Left kidney (tissue), 8 donors: ENCODE data around the gene KCNT2. TPM values are rescaled to one million over a fixed set of nuclear protein-coding genes. Genes with fewer than 3 reads are reported as not detected.
"Not testable (repeated sequence)": the region's sequence is repeated elsewhere in the genome, so short reads cannot be mapped to it uniquely, and the experiment has no call there.

ENCODE experiments used
- DNase-seq: peaks from one replicate; pipeline ENCODE4 v3.0.0-alpha.2; 2013
- long read RNA-seq, 8 donors: transcript quantifications; one replicate each; lab custom pipeline, GENCODE V29; 2026
- polyA plus RNA-seq: library from polyadenylated mRNA; unstranded; fragments of 120-200 nt; gene quantifications from one replicate; pipeline ENCODE4 v1.2.1, GENCODE V29; 2013; ENCODE audit not compliant: insufficient read length

The KCNT2 gene
- 12.5 TPM for polyA plus RNA-seq
- long read RNA-seq, donor 1, result 0 reads
- long read RNA-seq, donor 2, result 0 reads
- long read RNA-seq, donor 3, result 0 reads
- long read RNA-seq, donor 4, result 0 reads
- long read RNA-seq, donor 5, result 0 reads
- long read RNA-seq, donor 6, result 0 reads
- long read RNA-seq, donor 7, result 0 reads
- long read RNA-seq, donor 8, result 0 reads

DNA sequence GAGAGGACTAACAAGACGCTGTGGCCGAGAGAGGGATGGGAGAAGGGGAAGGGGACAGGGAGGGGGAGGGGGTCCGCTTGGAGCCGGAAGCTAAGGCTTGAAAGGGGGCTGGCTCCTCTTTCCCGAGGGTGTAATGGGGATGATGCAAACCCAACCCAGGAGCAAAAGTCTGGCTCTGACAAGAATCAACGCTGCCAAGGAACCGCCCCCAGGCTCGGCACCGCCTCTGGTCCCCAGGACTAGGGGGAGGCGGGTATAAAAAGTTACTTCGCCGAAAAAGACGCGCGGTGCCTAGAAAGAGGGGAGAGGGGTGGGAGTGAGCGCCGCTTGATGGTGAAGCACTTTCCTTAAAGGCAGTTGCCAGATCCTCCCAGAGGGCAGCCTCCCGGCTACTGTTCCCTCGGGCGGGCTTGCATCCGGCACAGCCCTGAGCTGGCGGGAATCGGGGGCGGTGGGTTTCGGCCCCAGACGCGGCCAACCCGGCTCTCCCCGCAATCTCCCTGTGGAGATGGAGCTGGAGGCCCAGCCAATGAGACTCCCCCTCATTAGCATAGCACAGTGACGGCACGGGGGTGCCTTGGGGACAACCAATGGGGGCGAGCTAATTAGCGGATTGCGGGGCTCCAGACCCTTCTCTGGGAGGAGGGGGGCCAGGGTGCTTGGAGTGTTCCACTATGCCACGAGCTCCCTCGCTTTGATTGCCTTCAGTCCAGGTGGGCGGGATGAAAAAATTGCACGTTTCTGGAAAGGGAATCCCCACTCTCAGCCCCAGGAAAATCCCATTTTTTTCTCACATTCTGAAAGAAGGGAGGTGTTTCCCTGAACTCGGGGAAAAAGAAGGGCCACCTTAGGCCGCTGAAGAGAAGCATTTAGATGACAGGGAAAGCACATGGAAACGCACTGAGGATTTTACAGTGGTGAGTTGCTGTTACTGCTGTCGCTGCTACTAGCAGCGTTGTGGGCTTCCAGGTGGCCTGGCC lies at the start of gene KCNT2:
KCNT2 (minus strand) TSS at position 51 of the 980 bp plus-strand sequence. CDS start 131 bp downstream, outside the sequence.
- DNase-seq, result peak; percentile 91

DNA sequence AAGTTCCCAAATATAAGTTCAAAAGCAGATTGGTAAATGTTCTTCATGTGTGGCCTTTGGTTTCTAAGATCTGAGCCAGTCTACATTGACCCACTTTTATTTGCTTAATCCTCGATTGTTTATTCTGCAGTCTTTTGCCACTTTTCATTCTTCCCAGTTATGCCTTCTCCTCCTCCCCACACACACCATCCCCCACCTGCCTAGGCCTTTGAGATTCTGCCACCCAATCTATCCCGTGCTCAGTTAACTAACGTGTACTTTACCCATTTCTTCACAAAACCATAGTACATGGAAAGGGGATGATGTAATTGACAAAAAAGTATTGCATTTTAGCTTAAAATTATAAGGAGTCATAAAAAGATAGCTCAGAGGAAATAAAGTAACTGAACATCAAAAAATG lies 47.3 kb upstream of the KCNT2 start:
- DNase-seq, result no peak

DNA sequence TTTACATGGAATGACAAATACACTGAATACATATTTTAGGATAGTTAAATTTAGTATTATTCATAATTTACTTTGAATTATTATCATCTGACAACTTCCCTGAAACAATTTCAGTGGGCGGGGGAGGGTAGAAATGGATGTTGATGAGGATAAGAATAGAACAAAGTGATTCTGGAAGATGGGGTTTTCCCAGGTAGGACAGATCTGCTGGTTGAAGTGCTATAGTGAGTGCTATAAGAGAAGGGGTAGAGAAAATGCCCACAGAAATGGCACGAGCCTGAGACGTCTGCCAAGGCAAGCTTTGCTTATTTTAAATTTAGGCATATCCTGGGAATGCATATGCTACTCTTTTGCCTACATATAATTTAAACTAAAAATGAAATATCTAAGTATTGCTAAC lies 46.8 kb upstream of the KCNT2 start:
- DNase-seq, result no peak

DNA sequence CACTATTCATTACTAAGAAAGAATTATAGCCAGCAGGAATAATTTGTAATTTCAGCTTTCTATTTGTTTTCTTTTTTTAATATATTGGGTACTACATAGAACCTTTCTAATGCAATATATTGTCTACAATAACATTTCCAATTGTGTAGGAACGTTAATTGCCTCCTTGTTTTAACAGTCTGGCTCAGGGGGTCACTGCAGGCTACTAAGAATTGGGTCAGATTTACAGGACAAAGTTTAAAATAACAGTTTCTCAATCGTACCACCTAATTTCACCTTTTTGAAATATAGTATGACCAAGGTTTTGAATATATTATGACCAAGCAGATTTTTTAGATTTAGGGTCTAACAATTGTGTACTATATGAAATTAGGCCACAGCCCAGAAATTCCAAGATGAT lies 46.0 kb upstream of the KCNT2 start:
- no peak for DNase-seq

- DNase-seq, result peak; percentile 15
These were observed 43.5 kb upstream of the KCNT2 start, which contains the start of gene CFH for GRCh38 chr1:196651637-196652215. Gene CFH, plus strand, starts transcription at chr1:196652043. Its CDS starts 75 bp downstream, at chr1:196652118.

- DNase-seq, result no peak
These were observed 42.8 kb upstream of the KCNT2 start for GRCh38 chr1:196651079-196651478.

GRCh38 chr1:196650403-196650802 lies 42.2 kb upstream of the KCNT2 start:
- no peak for DNase-seq

DNA sequence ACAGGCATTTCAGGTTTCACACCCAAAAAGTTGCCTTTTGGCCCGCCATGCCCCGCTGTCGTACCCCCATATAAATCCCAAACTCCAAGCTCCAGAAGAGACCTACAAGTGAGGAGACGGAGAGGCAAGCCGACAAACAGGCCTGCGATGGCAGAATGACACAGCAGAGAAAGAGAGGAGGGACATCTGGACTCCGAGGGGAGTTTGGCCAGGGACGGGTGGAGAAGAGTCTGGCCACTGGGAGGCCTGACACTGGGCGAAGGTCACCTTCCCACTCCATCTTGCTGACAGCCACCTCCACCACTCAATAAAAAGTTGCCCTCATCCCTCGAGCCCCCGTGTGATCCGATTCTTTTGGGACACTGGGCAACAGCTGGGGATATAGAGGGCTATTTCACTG lies 41.8 kb upstream of the KCNT2 start:
- DNase-seq, result no peak

DNA sequence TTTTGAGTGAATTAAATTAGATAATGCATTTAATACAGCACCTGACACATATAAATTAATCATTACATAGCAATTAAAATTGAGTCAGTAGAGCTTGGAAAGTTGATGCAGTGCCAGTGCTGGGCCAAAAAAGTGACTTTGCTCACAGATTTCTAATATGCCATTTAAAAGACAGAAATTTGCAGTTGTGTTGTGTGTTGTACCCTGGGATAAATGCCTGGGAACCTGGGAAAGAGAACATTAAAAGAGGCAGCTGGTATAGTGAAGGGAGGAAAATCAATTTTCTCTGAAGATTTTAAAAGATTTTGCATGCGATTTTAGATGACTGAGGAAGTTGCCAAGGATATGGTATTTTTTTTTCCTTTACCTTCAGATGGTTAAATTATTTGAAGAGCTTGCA lies 32.7 kb upstream of the KCNT2 start:
- DNase-seq, result no peak

- not testable (repeated sequence) for DNase-seq
These were observed 31.1 kb upstream of the KCNT2 start for GRCh38 chr1:196639291-196639690.

DNA sequence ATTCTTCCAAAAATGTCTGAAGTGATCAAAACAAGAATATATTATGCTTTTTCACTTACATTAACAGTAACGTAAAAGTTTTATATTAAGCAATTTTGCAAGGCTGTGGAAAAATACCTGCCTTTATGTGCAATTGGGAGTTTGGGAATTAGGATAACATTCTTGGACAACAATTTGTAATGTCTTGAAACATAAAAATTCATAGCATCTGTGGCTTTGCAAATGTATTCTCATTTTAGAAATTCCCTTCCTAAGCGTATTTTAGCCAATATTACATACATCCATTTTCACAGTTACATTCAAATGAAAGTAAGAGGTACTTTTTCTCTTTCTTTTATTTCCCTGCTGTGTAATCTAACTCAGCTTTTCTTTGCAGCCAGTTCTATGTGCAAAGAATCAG lies 30.2 kb upstream of the KCNT2 start:
- DNase-seq, result no peak

DNA sequence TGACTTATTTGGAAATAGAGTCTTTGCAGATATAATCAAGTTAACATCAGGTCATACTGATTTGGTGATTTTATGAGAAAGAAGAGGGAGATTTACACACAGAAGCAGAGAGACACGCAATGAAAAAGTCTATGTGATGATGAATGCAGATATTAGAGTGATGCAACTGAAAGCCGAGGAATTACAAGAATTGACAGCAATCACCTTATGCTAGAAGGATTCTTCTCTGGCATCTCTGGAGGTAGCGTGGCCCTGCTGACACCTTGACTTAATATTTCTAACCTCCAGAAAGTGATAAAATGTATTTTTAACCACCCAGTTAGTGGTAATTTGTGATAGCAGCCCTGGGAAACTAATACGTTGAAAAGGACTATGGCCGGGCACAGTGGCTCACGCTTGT lies 29.4 kb upstream of the KCNT2 start:
- no peak for DNase-seq

DNA sequence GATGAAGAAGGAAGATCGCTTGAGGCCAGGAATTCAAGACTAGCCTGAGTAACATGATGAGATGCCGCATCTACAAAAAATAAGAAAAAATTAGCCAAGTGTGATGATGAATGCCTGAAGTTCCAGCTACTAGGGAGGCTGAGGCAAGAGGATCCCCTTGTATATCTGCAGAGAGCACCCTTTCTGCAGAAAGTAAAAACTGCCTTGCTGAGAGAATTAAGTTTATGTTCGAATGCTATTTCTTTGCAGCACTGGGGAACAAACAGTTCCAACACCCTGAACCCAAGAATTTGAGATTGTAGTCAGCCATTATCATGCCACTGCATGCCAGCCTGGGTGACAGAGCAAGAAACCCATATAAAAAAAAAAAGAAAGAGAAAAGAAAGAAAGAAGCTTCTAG lies 20.6 kb upstream of the KCNT2 start:
- no peak for DNase-seq

GRCh38 chr1:196623079-196623478 lies 14.8 kb upstream of the KCNT2 start:
- DNase-seq, result no peak

DNA sequence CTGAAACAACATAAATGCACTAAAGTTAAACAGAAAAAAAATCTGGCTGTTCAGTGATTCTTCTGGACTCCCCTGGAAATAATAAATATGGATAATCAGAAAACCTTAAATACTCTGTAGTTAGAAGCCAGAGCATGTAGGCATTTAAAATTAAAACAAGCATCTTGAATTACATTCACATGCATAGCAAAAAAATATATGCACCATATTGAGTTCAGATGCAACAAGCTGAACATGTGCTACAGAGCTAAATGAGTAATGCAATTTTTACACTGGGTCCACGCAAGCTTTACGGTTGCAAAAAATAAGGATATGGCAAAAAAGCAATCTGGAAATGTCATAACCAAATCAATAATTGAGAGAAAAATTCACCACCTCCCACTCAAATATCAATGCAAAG lies 11.5 kb upstream of the KCNT2 start:
- DNase-seq, result no peak

DNA sequence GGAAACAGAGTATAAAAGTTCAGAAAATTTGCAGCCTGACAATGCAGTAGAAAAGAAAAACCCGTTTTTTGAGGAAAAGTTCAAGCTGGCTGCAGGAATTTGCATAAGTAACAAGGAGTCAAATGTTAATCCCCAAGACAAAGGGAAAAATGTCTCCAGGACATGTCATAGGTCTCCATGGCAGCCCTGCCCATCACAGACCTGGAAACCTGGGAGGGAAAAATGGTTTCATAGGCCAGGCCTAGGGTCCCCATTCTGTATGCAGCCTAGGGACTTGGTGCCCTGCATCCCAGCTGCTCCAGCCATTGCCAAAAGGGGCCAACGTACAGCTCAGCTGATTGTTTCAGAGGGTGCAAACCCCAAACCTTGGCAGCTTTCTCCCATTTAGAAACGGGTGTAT lies 3.6 kb upstream of the KCNT2 start:
- no peak for DNase-seq

DNA sequence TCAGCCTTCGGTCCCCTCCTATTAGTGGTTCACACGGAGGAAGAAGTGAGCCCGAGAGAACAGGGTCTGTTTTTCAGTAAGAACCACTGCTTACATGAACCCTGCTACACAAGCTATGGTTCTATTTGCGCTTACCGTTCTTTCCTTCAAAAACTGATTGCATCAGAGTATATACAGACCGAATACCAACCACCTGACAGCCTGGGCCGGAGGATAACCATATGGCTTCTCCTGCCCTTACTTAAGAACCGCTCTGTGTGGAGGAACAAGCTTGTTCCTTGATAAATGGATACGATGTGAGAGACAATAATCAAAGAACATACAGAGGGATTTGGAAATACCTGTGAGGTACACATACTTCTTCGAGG lies 1.1 kb upstream of the KCNT2 start:
- peak; percentile 7 for DNase-seq

DNA sequence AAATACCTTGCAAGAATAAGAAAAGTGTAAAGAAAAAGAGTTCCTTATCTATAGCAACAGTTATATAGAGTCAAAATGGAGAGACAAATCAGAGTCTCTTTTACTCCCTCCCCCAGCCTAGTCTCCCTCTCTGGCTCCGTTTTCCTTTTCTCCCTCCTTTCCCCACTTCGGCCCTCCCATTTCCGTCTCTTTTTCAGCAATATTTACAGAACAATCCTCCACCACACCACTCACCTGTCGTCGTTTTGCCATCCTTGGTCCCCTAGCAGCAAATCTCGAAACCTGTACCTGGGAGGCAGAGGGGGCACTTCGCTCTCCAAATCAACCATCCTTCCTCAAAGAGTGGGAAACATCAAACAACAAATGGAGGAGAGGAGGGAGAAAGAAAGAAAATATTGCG lies 259 bp downstream of the KCNT2 start:
- DNase-seq, result no peak

GRCh38 chr1:196603651-196604050 lies 4.6 kb downstream of the KCNT2 start:
- no peak for DNase-seq

- DNase-seq, result no peak
These were observed 9.1 kb downstream of the KCNT2 start for GRCh38 chr1:196598942-196599748.

GRCh38 chr1:196594700-196595099 lies 13.5 kb downstream of the KCNT2 start:
- no peak for DNase-seq

DNA sequence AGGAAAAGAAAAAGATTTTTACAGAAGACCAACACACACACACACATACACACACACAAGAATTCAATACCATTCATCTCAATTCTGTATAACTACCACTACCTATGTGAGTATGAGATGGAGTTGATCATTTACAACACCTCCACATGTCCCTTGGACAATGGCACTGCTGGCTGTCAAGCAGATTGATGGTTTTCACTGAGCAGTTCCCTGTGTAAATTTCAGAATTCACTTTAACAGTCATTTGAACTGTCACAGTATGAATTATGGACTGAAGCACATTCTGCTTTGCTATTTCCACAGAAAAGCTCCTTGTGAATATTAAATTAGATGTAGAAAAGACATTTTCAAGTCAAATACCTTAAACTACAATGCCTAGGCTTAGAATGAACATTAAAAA lies 14.3 kb downstream of the KCNT2 start:
- no peak for DNase-seq
